ENCODE measurements around the gene METTL25B.
A peak's percentile ranks its signal among the peaks of the same experiment; 100 is the strongest.

METTL25B gene

GRCh38 chr1:156745881-156746280 lies 17.6 kb downstream of the METTL25B start:
- no peak for TF ChIP-seq CTCF (conservative IDR thresholded peaks at IDR 0.05; ENCODE audit: low read depth, low read length)
- DNase-seq (ENCODE audit: low read depth): no peak
- no peak overlapping the region for H3K4me3 ChIP-seq (ENCODE audit: low read length)

GRCh38 chr1:156746406-156746727 lies 18.1 kb downstream of the METTL25B start:
- peak overlapping the region; percentile 55 for H3K4me3 ChIP-seq (ENCODE audit: low read length)
- TF ChIP-seq CTCF (conservative IDR thresholded peaks at IDR 0.05; ENCODE audit: low read depth, low read length): no peak
- DNase-seq (ENCODE audit: low read depth): no peak

- peak overlapping the region; percentile 93 for H3K4me3 ChIP-seq (ENCODE audit: low read length)
- DNase-seq (ENCODE audit: low read depth): no peak
- TF ChIP-seq CTCF (conservative IDR thresholded peaks at IDR 0.05; ENCODE audit: low read depth, low read length): peak; percentile 41
Measured at GRCh38 chr1:156746728-156747631, 18.7 kb downstream of the METTL25B start.

- no peak for DNase-seq (ENCODE audit: low read depth)
- TF ChIP-seq CTCF (conservative IDR thresholded peaks at IDR 0.05; ENCODE audit: low read depth, low read length): no peak
- peak overlapping the region; percentile 93 for H3K4me3 ChIP-seq (ENCODE audit: low read length)
Measured at GRCh38 chr1:156747742-156748669, 19.7 kb downstream of the METTL25B start.

GRCh38 chr1:156748670-156749418 lies 20.6 kb downstream of the METTL25B start:
- no peak for DNase-seq (ENCODE audit: low read depth)
- no peak for TF ChIP-seq CTCF (conservative IDR thresholded peaks at IDR 0.05; ENCODE audit: low read depth, low read length)
- peak overlapping the region; percentile 93 for H3K4me3 ChIP-seq (ENCODE audit: low read length)

- no peak for DNase-seq (ENCODE audit: low read depth)
- TF ChIP-seq CTCF (conservative IDR thresholded peaks at IDR 0.05; ENCODE audit: low read depth, low read length): no peak
- H3K4me3 ChIP-seq (ENCODE audit: low read length): peak overlapping the region; percentile 93
Measured at GRCh38 chr1:156749419-156750118, 21.3 kb downstream of the METTL25B start.
